HG03135 (cell line): Measurements from ENCODE around the gene SBNO2.

Source experiments
- ATAC-seq: cut with Tn5 transposase; IDR thresholded peaks from one replicate; pipeline ENCODE4 v1.9.1; 2021; ENCODE audit warnings: mild to moderate bottlenecking, moderate library complexity; ENCODE audit not compliant: unreplicated experiment

Gene SBNO2

GRCh38 chr19:1168572-1169410 is 5.3 kb downstream of the SBNO2 start:
- no peak for ATAC-seq

- no peak for ATAC-seq
These were observed 6.1 kb downstream of the SBNO2 start for GRCh38 chr19:1167687-1168571.

DNA sequence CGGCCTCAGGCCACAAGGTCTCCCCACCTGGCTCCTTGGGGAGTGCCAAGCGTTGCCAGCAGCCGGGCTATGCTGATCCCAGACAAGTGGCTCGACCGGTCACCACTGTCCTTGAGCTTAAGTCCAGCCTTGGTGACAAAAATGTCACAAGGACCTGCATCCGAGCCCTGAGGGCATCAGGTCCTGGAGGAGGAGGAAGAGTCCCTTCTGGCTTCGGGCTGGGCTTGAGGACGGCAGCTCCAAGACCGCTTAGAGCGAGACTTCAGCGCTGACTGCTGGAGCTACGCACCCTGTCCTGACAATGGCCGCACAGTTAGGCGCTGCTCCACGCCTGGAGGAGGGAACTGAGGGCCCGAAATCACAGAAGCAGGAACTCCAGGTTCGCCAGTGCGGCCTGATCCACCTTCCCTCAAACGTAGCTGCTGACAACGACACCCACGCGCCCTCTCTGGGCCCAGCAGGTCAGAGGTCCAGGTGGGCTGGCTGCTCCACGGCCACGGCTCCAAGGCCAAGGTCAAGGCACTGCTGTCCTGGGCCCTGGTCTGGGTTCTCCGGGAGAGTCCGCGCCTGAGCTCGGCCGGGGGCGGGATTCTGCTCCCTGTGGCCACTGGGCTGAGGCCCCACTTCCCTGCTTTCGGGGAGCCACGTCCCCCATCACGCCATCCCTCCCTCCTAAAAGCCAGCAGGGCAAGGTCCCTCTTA is 7.0 kb downstream of the SBNO2 start:
- no peak for ATAC-seq

DNA sequence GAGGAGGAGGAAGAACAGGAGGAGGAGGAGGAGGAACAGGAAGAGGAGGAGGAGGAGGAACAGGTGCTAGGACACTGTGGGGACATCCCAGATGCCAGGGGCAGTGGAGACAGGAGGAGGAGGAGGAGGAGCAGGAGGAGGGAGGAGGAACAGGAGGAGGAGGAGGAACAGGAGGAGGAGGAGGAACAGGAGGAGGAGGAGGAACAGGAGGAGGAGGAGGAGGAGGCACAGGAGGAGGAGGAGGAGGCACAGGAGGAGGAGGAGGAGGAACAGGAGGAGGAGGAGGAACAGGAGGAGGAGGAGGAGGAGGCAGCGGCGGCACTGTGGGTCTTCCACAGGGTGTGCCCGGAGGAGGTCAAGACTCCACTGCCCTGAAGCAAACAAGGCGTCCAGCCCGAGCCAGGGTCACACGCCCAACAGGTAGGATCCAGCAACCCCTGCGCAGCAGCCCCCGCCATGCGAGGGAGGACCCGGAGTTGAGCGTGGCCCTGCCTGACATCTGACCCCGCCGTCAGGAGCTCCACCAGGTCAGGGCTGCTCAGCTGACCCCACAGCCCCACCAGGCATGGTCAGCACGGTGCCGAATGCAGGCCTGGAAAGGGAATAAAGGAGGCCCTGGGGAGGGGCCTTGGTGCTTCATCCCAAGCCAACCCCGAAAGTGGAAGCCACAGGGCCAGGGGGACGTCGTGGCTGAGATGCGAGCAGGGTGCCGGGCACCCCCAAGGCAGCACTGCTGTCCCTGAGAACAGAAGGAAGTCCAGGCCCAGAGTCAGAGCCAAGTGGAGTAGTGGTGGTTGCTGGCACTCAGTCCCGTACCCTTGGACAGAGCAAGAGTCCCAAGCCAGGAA is 9.2 kb downstream of the SBNO2 start:
- ATAC-seq = no peak

- no peak for ATAC-seq
These were observed 10.0 kb downstream of the SBNO2 start for GRCh38 chr19:1163934-1164683.

GRCh38 chr19:1163283-1163933 is 10.7 kb downstream of the SBNO2 start:
- no peak for ATAC-seq

DNA sequence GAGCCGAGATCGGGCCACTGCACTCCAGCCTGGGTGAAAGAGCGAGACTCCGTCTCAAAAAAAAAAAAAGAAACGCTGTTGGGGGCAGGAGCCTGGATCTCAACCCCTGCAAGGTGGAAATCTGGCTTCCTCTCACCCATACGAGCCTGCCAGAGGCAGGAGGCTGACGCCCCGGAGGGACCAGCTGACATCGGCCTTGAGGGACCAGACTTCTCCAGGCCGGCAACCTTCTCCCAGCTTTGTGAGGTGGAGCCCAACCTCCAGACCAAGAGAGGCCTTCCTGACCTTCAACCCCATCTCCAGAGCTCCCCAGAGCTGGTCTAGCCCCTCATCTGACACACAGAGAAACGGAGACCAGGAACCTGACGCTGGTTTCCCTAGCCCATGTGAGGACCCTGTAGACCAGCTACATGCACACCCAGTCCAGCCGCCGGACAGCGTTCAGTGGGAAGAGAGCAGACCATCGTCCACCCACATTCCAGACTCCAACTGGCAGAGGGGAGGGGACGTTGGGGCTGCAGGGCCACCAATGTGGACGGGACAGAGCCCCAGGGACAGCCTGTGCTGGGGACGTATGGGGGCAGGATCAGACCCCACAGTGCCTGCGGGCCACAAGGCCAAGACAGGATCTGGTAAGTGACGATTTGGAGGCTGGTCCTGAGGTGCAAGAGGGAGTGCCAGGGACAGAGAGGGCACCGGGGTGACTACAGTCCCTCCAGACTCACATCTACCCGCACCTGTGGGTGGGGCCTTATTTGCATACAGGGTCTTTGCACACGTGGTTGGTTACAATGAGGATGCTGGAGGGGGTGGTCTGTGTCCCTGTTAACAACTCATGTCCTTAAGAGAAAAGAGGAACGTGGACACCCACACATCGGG is 11.4 kb downstream of the SBNO2 start:
- ATAC-seq = no peak

GRCh38 chr19:1161716-1162115 is 12.4 kb downstream of the SBNO2 start:
- ATAC-seq = no peak

- no peak for ATAC-seq
These were observed 14.0 kb downstream of the SBNO2 start for GRCh38 chr19:1159864-1160595.

GRCh38 chr19:1158885-1159448 is 15.1 kb downstream of the SBNO2 start:
- no peak for ATAC-seq

DNA sequence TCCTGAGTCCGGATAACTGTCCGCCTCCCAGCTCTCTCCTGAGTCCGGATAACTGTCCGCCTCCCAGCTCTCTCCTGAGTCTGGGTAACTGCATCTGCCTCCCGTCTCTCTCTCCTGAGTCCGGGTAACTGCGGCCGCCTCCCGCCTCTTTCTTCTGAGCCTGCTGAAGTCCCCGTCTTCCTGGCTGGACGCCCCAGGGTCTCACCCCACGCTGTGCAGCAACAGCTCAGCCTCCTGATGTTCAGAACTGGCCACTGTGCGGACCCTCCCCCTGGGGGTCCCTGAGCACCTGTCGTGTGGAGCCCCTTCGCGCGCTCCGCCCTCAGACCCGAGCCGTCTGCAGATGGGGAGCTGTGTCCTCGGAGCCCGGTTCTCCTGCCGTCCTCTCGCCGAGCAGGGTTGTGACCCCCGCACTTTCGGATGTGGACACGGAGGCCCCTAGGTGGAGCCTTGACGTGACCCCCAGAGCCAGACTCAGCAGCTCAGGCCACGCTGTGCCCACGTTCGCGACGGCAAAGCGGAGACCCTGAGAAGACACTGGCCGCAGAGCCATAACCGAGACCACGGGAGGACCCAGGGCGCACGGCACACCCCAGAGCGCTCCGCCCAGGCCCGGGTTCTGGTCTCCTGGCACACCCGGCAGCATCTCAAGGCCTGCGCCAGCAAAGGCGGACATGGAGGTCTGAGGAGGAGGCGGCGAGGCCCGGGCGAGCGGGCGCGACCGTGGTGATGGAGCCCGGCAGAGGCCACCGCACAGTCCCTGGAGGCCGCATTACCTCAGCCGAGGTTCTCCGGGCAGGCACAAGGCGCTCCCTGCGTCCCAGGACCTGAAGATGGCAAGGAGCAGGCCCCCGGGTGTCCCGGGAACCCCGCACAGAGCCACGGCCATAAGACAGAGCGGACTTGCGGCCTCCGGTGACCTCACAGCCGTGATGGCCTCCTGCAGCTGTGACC is 15.9 kb downstream of the SBNO2 start:
- ATAC-seq = no peak

- ATAC-seq = no peak
These were observed 17.0 kb downstream of the SBNO2 start for GRCh38 chr19:1156830-1157615.

DNA sequence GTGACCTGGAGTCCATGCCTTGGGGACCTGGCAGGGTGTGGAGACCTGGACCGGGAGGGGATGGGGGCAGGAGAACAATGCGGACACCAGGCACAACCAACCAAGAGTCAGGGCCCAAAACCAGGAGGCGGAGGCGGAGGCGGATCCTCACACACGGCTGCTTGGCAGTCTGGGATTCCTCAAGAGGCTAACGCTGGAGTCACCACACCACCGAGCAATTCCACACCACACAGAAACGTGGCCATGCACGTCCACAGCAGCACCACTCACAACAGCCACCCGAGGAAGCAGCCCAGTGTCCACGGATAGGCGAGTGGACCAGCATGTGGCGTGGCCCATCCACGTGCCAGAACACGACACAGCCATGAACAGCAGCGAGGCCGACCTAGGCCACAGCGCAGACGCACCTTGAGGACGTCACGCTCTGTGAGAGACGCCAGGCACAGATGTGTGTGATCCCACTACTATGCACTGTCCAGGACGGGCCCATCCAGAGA is 17.7 kb downstream of the SBNO2 start:
- no peak for ATAC-seq

DNA sequence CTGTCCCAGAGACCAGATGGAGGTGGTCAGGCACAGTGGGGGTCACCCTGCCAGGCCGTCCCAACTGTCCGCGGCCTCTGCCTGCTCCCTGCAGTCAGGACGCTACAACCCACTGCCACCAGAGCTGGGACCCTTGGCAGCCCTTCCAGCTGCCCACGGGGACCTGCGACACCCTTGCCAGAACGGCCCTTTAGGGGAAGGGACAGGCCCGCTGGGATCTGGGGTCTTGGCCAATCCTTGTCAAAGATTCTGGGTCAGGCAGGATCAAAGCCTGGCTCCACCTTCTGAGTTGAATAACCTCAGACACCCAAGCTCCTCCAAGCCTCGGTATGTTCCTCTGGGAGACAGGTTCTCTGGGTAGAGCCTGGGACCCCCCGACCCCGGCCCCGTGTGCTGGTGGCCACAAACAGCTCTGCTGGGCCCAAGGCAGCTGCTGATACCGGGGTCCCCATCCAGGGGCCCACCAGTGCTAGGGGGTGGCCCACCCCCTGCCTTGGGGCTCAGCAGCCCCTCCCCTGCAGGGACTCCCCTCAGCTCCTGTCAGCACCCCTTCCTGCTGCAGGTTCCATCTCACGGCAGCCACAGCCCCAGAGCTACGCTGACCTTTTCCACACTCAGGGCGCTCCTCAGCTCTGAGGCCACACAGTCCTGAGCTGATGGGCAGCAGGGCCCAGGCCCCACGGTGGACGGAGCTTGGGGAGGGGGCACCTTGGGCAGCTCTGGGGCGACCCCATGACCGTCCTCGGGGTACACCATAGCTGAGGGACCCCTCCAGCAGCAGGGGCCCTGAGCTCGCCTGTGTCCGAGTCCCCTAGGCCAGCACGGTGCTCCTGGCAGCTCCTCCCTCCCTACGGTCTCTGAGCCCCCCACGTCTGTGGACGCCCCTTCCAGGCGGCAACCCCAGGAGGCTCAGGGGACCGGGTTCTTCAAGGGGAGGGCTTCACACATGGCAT is 18.4 kb downstream of the SBNO2 start:
- no peak for ATAC-seq
